CD4-positive, alpha-beta memory T cell (primary cell): ENCODE results near the gene SLC16A11. TPM values are rescaled to one million over a fixed set of nuclear protein-coding genes. Genes with fewer than 3 reads are reported as not detected.
"Not testable (repeated sequence)": the region's sequence is repeated elsewhere in the genome, so short reads cannot be mapped to it uniquely, and the experiment has no call there.

Experiments
- CTCF ChIA-PET: fragments of 350-600 bp; sonication (Branson Sonifier 250); formaldehyde crosslinking; loops from one replicate; lab custom pipeline; 2021; ENCODE audit warnings: inconsistent platforms; ENCODE audit not compliant: partially characterized antibody; lab: Charles Lee
- POLR2A ChIA-PET: fragments of 350-600 bp; sonication (Branson Sonifier 250); formaldehyde crosslinking; loops from one replicate; lab custom pipeline; 2021; ENCODE audit not compliant: partially characterized antibody; lab: Charles Lee
- DNase-seq, 5 donors: peaks; one replicate each; pipeline versions ENCODE4 v3.0.0 to v3.0.0-alpha.2; 2020 to 2022; ENCODE audit warnings: mixed read lengths in 1 of 5
- H3K27ac ChIP-seq: one replicate; pipeline ENCODE4 v1.7.0; 2013; ENCODE audit warnings: low read depth, low read length
- H3K27me3 ChIP-seq: 2 replicates; pipeline ENCODE4 v1.7.0; 2013; ENCODE audit warnings: mild to moderate bottlenecking, low read length, moderate library complexity; ENCODE audit not compliant: insufficient read depth
- H3K36me3 ChIP-seq: 2 replicates; pipeline ENCODE4 v1.7.0; 2013; ENCODE audit warnings: mild to moderate bottlenecking, low read length, moderate library complexity; ENCODE audit not compliant: insufficient read depth
- H3K4me1 ChIP-seq: 2 replicates; pipeline ENCODE4 v1.7.0; 2013; ENCODE audit warnings: mild to moderate bottlenecking, low read length, moderate library complexity; ENCODE audit not compliant: insufficient read depth
- H3K4me3 ChIP-seq, 2 donors: one replicate each; pipeline ENCODE4 v1.7.0; 2013; ENCODE audit warnings: low read length in 2 of 2, mild to moderate bottlenecking in 1 of 2
- H3K9me3 ChIP-seq, 2 donors: one replicate each; pipeline ENCODE4 v1.7.0; 2013; ENCODE audit warnings: low read length in 2 of 2, control low read depth in 1 of 2; ENCODE audit not compliant: control insufficient read depth in 1 of 2
- H3K27ac Mint-ChIP-seq, 7 donors: one replicate each; pipeline ENCODE4 v1.8.0; 2020 to 2021; ENCODE audit warnings: mixed read lengths in 7 of 7, mild to moderate bottlenecking in 6 of 7, inconsistent platforms in 3 of 7, moderate library complexity in 3 of 7
- H3K27me3 Mint-ChIP-seq, 2 donors: one replicate each; pipeline ENCODE4 v1.8.0; 2020 to 2021; ENCODE audit warnings: mixed read lengths in 2 of 2
- H3K36me3 Mint-ChIP-seq, 2 donors: one replicate each; pipeline ENCODE4 v1.8.0; 2020 to 2021; ENCODE audit warnings: mixed read lengths in 2 of 2, inconsistent platforms in 1 of 2, mild to moderate bottlenecking in 1 of 2
- H3K4me1 Mint-ChIP-seq, 4 donors: one replicate each; pipeline ENCODE4 v1.8.0; 2020 to 2021; ENCODE audit warnings: mixed read lengths in 4 of 4, mild to moderate bottlenecking in 1 of 4
- H3K4me3 Mint-ChIP-seq, 8 donors: one replicate each; pipeline ENCODE4 v1.8.0; 2020 to 2021; ENCODE audit warnings: mixed read lengths in 8 of 8, mild to moderate bottlenecking in 7 of 8, moderate library complexity in 6 of 8, inconsistent platforms in 3 of 8
- H3K9me3 Mint-ChIP-seq, 8 donors: one replicate each; pipeline ENCODE4 v1.8.0; 2020 to 2021; ENCODE audit warnings: mixed read lengths in 8 of 8, mild to moderate bottlenecking in 5 of 8, inconsistent platforms in 3 of 8, moderate library complexity in 1 of 8
- intact Hi-C: fragments of 100-400 bp; cut with micrococcal nuclease; formaldehyde crosslinking; loops from one replicate; pipeline ENCODE4 v1.15.1; 2023
- polyA plus RNA-seq, 2 donors: library from polyadenylated mRNA; unstranded; fragments of 300-500 nt; fragmentation: Illumina TruSeq; gene quantifications; one replicate each; pipeline ENCODE4 v1.2.3, GENCODE V29; 2021
- total RNA-seq, 2 experiments: library from RNA; stranded (reverse); gene quantifications; one replicate each; pipeline ENCODE4 v1.2.3, GENCODE V29; 2021

Gene SLC16A11
- total and polyA plus RNA-seq, 4 experiments from 2014 or later = 0.50 to 1.2 (median 0.79) TPM

DNA sequence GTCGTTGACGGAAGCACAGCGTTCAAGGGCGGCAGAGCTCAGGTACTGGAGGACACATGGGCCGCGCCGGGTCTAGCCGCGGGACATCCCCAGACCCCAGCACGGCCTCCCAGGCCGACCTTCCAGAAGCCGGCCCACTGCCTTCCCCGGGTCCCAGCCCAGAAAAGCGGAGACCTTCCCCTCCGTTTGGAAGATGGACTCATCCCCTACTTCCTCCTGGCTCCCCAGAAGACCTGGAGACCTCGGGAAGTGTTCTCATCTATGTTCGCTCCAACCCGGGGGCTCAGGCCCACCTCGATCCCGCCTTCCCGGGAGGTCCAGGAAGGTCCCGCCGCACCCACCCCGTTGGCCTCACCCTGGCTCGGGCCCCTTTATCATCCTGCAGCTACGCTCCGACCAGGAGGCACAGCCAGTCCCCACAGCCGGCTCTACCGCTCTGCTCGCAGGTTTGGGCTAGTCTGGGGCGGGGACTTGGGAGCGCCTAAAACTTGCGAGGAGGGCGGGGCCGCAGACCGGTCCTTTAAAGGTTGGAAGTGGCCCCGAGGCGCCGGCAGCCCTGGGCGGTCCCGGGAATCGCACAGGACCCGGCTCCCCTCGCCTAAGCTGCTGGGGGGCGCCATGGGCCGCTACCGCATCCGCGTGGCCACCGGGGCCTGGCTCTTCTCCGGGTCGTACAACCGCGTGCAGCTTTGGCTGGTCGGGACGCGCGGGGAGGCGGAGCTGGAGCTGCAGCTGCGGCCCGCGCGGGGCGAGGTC lies 48.2 kb downstream of the SLC16A11 start, which contains the start of gene ALOX12:
TSS of gene ALOX12 (plus strand) at position 550 of the 756 bp plus-strand sequence. CDS start at position 619, 69 bp downstream.
- peak within 1 kb of the TSS in 1 of 7 donors; percentile 32 for H3K27ac Mint-ChIP-seq
- intact Hi-C loops = no loop called here
- H3K4me3 Mint-ChIP-seq = no peak within 1 kb of the TSS
- ChIA-PET CTCF (interaction anchor here (1.4 to 2.1 kb wide), 2 partner anchors 9 to 85 kb away, joined by 4 to 12 read pairs; no protein-coding TSS in a partner anchor), POLR2A (interaction anchor here (0.8 kb wide), 1 partner anchor 9 kb away, joined by 3 read pairs; no protein-coding TSS in a partner anchor)
- peaks cover 0 to 5% (median 3%) of the 10 kb centered on the region in 4 donors for H3K4me1 Mint-ChIP-seq
- peaks cover 0 to 2% (median 0%) of the 10 kb centered on the region in 8 donors for H3K9me3 Mint-ChIP-seq
- H3K27me3 Mint-ChIP-seq = no peaks in the 10 kb centered on the region
- Histone ChIP-seq H3K27me3 (no peaks in the 10 kb centered on the region), H3K9me3 (no peaks in the 10 kb centered on the region), H3K27ac (no peak within 1 kb of the TSS), H3K4me3 (no peak within 1 kb of the TSS), H3K36me3 (peaks cover 24% of the 10 kb centered on the region), H3K4me1 (no peaks in the 10 kb centered on the region)
- no peak for DNase-seq
- H3K36me3 Mint-ChIP-seq = peaks cover 30 to 38% of the 10 kb centered on the region in 2 donors

DNA sequence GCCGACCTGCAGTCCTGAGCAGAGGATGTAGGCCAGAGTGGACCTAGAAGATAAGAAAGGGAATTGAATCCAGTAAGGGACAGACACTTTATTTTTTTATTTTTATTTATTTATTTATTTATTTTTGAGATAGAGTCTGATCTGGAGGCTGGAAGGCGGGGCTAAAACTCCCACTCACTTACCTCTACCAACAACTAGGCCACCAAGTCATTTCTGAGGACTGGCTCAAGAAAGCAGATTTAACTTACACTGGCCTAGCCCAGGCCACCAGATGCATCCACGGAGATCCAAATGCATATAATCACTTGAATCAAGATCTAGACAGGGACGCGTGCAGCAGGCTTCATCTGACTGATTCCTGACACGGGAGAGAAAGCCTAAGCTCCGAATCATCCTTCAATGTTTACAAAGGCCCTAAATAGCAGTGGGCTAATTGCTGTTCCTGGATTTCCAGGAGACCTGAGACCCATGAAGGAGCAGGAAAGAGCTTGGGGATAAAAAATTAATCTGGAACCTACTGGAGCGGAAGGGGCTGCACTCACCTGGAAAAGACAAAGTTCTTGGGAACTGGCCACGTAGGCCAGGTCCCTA lies 49.1 kb downstream of the SLC16A11 start:
- H3K4me3 Mint-ChIP-seq = no peak overlapping the region
- H3K9me3 Mint-ChIP-seq = peaks cover 0 to 2% (median 0%) of the 10 kb centered on the region in 8 donors
- peaks cover 25 to 31% of the 10 kb centered on the region in 2 donors for H3K36me3 Mint-ChIP-seq
- H3K9me3 ChIP-seq = no peaks in the 10 kb centered on the region
- H3K27me3 Mint-ChIP-seq = no peaks in the 10 kb centered on the region
- peaks cover 0 to 3% (median 2%) of the 10 kb centered on the region in 4 donors for H3K4me1 Mint-ChIP-seq
- ChIA-PET POLR2A (no interaction called here), CTCF (interaction anchor here (1.2 to 2.1 kb wide), 3 partner anchors 10 to 84 kb away, joined by 4 to 12 read pairs (median 7); no protein-coding TSS in a partner anchor)
- peak overlapping the region in 1 of 7 donors; percentile 32 for H3K27ac Mint-ChIP-seq
- intact Hi-C loops = no loop called here
- H3K36me3 ChIP-seq = peaks cover 15% of the 10 kb centered on the region
- H3K4me3 ChIP-seq = no peak overlapping the region
- H3K27ac ChIP-seq = no peak overlapping the region
- no peaks in the 10 kb centered on the region for H3K4me1 ChIP-seq
- no peaks in the 10 kb centered on the region for H3K27me3 ChIP-seq
- DNase-seq = no peak

DNA sequence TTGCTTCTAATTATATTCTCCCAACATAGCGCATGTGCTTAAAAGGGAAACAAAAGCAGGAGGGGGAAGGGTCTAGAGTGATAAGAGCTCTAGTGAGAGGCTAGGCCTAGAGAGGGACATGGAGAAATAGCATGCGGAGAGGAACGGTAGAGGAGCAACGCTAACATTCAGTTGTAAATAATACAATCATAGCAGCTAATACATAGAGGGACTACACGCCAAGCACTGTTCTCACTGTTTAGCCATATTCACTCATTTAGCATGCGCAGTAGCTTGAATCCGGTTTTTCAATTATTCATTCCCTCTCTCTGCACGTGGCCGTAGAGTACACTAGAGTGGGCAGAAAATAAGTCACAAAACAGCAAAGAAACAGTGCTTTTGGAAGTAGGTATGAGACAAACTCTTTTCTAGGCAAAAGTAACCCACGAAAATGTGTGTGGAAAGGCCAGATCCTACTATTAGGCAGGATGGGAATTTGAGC lies 49.7 kb downstream of the SLC16A11 start:
- Histone ChIP-seq H3K4me1 (no peaks in the 10 kb centered on the region), H3K4me3 (no peak overlapping the region), H3K27ac (no peak overlapping the region), H3K36me3 (peaks cover 10% of the 10 kb centered on the region), H3K27me3 (no peaks in the 10 kb centered on the region), H3K9me3 (no peaks in the 10 kb centered on the region)
- peak overlapping the region in 2 of 7 donors; percentile 9 to 55 for H3K27ac Mint-ChIP-seq
- no peak overlapping the region for H3K4me3 Mint-ChIP-seq
- peaks cover 0 to 2% (median 0%) of the 10 kb centered on the region in 8 donors for H3K9me3 Mint-ChIP-seq
- CTCF ChIA-PET = interaction anchor here (1.0 to 1.4 kb wide), 3 partner anchors 10 to 84 kb away, joined by 3 to 7 read pairs (median 4); no protein-coding TSS in a partner anchor
- H3K36me3 Mint-ChIP-seq = peaks cover 19 to 25% of the 10 kb centered on the region in 2 donors
- peaks cover 0 to 3% (median 1%) of the 10 kb centered on the region in 4 donors for H3K4me1 Mint-ChIP-seq
- DNase-seq = no peak
- POLR2A ChIA-PET = no interaction called here
- intact Hi-C loops = no loop called here
- H3K27me3 Mint-ChIP-seq = no peaks in the 10 kb centered on the region

DNA sequence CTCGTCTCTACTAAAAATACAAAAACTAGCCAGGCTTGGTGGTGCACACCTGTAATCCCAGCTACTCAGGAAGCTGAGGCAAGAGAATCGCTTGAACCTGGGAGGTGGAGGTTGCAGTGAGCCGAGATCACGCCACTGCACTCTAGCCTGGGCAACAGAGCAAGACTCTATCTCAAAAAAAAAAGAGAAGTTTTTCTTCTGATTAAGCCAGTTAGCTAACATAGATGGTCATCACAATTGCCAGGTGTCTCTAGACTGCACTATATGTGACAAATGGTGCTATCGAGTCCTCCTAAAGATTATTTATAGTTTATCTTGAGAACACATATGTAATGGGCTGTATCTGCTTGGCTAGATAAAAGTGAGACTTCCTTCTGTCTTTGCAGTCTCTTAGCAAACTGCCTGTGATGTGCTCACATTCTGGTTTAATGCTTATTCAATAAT lies 50.3 kb downstream of the SLC16A11 start:
- ChIA-PET POLR2A (interaction anchor here (0.8 kb wide), 1 partner anchor 10 kb away, joined by 3 read pairs; no protein-coding TSS in a partner anchor), CTCF (interaction anchor here (1.0 to 1.2 kb wide), 2 partner anchors 11 to 79 kb away, joined by 3 to 7 read pairs; no protein-coding TSS in a partner anchor)
- H3K4me3 ChIP-seq, H3K27me3 ChIP-seq, H3K4me1 ChIP-seq, H3K27me3 Mint-ChIP-seq, H3K9me3 Mint-ChIP-seq, H3K36me3 ChIP-seq, H3K27ac ChIP-seq, intact Hi-C loops, H3K4me3 Mint-ChIP-seq, H3K4me1 Mint-ChIP-seq, H3K9me3 ChIP-seq, DNase-seq: not testable (repeated sequence)
- Mint-ChIP-seq H3K36me3 (peaks cover 14 to 19% of the 10 kb centered on the region in 2 donors), H3K27ac (peak overlapping the region in 2 of 7 donors; percentile 9 to 55)

Other genes with a start within 250 kb of the SLC16A11 start
- gene TEKT1, start 212.4 kb downstream of the SLC16A11 start, total RNA-seq = not detected
- not detected for gene TEKT1, start 212.4 kb downstream of the SLC16A11 start, polyA plus RNA-seq
- not detected for gene ALOX12, start 48.0 kb downstream of the SLC16A11 start, total RNA-seq
- under 1 TPM in 1 of 2 donors, not detected in 1; 0.19 TPM for gene ALOX12, start 48.0 kb downstream of the SLC16A11 start, polyA plus RNA-seq
- gene RNASEK, start 31.5 kb downstream of the SLC16A11 start, total RNA-seq = 100 to 1,000 TPM; 166 to 179 TPM
- gene RNASEK, start 31.5 kb downstream of the SLC16A11 start, polyA plus RNA-seq = 100 to 1,000 TPM; 410 to 812 TPM
- not detected for gene BCL6B, start 21.0 kb downstream of the SLC16A11 start, total RNA-seq
- not detected for gene BCL6B, start 21.0 kb downstream of the SLC16A11 start, polyA plus RNA-seq
- 10 to 100 TPM; 13.1 to 13.7 TPM for gene SLC16A13, start 8.1 kb downstream of the SLC16A11 start, total RNA-seq
- gene SLC16A13, start 8.1 kb downstream of the SLC16A11 start, polyA plus RNA-seq = 1 to 10 TPM in 1 of 2 donors, under 1 TPM in 1; 0.93 to 1.8 TPM
- 1 to 10 TPM; 1.4 TPM for gene CLEC10A, start 36.2 kb upstream of the SLC16A11 start, total RNA-seq
- not detected for gene CLEC10A, start 36.2 kb upstream of the SLC16A11 start, polyA plus RNA-seq
- not detected for gene ASGR2, start 70.7 kb upstream of the SLC16A11 start, total RNA-seq
- not detected for gene ASGR2, start 70.7 kb upstream of the SLC16A11 start, polyA plus RNA-seq
- gene ASGR1, start 135.3 kb upstream of the SLC16A11 start, total RNA-seq = not detected
- gene ASGR1, start 135.3 kb upstream of the SLC16A11 start, polyA plus RNA-seq = not detected
- 1 to 10 TPM; 7.2 to 7.6 TPM for gene DLG4, start 175.7 kb upstream of the SLC16A11 start, total RNA-seq
- gene DLG4, start 175.7 kb upstream of the SLC16A11 start, polyA plus RNA-seq = under 1 TPM; 0.44 to 0.50 TPM
- gene ACADVL, start 175.8 kb upstream of the SLC16A11 start, total RNA-seq = 100 to 1,000 TPM; 340 to 342 TPM
- gene ACADVL, start 175.8 kb upstream of the SLC16A11 start, polyA plus RNA-seq = 100 to 1,000 TPM; 110 to 118 TPM
- gene DVL2, start 190.4 kb upstream of the SLC16A11 start, total RNA-seq = 10 to 100 TPM; 75.1 to 76.8 TPM
- gene DVL2, start 190.4 kb upstream of the SLC16A11 start, polyA plus RNA-seq = 10 to 100 TPM; 22.0 to 23.7 TPM
- 10 to 100 TPM; 45.8 to 55.8 TPM for gene PHF23, start 195.4 kb upstream of the SLC16A11 start, total RNA-seq
- gene PHF23, start 195.4 kb upstream of the SLC16A11 start, polyA plus RNA-seq = 10 to 100 TPM; 11.4 to 29.8 TPM
- 100 to 1,000 TPM; 324 to 327 TPM for gene GABARAP, start 198.4 kb upstream of the SLC16A11 start, total RNA-seq
- 100 to 1,000 TPM; 741 to 896 TPM for gene GABARAP, start 198.4 kb upstream of the SLC16A11 start, polyA plus RNA-seq
- 100 to 1,000 TPM; 145 to 157 TPM for gene CTDNEP1, start 207.6 kb upstream of the SLC16A11 start, total RNA-seq
- gene CTDNEP1, start 207.6 kb upstream of the SLC16A11 start, polyA plus RNA-seq = 10 to 100 TPM; 42.4 to 59.1 TPM
- 10 to 100 TPM; 29.8 to 30.9 TPM for gene ELP5, start 208.1 kb upstream of the SLC16A11 start, total RNA-seq
- gene ELP5, start 208.1 kb upstream of the SLC16A11 start, polyA plus RNA-seq = 10 to 100 TPM; 68.0 to 71.3 TPM
- 1 to 10 TPM in 1 of 2 experiments, under 1 TPM in 1; 0.39 to 1.0 TPM for gene CLDN7, start 218.4 kb upstream of the SLC16A11 start, total RNA-seq
- gene CLDN7, start 218.4 kb upstream of the SLC16A11 start, polyA plus RNA-seq = 1 to 10 TPM; 1.0 to 3.1 TPM
- not detected for gene SLC2A4, start 237.6 kb upstream of the SLC16A11 start, total RNA-seq
- gene SLC2A4, start 237.6 kb upstream of the SLC16A11 start, polyA plus RNA-seq = not detected